HG03064 (cell line): ENCODE results near the gene POLR2L.
A peak's percentile ranks its signal among the peaks of the same experiment; 100 is the strongest.

Source experiments
- ATAC-seq: cut with Tn5 transposase; IDR thresholded peaks from one replicate; pipeline ENCODE4 v1.9.1; 2021; ENCODE audit warnings: low read depth; ENCODE audit not compliant: unreplicated experiment

The POLR2L gene

DNA sequence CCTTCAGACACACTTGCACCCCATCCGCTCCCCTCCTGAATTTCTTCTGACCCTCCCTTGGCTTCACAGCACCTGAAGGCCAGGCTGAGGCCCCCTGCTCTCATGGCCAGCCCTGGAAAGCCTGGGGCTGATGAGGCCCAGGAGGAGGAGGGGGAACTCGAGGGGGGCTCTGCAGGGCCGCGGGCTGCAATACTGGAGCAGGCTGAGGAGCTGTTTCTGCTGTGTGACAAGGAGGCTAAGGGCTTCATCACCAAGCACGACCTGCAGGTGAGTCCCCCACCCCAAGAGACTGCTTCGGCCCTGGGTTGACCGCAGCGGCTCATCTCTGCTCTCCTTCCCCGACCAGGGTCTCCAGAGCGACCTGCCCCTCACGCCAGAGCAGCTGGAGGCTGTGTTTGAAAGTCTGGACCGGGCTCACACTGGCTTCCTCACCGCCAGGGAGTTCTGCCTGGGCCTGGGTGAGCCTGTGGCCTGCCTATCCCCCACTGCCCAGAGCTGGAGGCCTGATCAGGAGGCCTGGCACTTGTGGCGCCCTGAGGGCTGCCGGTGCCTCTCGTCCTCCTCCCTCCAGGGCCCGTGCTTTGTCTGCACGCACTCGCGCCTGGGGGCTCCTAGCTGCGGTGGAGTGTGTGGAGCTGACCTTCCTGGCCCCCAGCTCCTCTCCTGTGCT lies 13.7 kb downstream of the POLR2L start:
- ATAC-seq = no peak

DNA sequence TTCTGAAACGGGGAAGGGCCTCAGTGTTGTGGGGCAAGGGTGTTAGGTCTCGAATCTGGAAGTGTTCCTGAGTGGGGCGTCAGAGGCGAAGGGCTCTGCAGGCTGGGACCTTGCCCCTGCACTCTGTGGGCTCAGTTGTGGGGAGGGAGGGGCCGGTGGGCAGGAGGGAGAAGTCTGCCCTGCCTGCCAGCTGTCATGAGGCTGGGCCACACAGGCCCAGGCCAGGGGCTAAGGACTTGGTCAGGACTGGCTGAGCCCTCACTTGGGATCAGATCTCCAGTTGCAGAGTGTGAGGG lies 14.5 kb downstream of the POLR2L start, which contains the start of gene CRACR2B:
Gene CRACR2B, plus strand, starts transcription at position 23 of the 296 bp plus-strand sequence. CDS start 689 bp downstream, outside the sequence.
- no peak for ATAC-seq

DNA sequence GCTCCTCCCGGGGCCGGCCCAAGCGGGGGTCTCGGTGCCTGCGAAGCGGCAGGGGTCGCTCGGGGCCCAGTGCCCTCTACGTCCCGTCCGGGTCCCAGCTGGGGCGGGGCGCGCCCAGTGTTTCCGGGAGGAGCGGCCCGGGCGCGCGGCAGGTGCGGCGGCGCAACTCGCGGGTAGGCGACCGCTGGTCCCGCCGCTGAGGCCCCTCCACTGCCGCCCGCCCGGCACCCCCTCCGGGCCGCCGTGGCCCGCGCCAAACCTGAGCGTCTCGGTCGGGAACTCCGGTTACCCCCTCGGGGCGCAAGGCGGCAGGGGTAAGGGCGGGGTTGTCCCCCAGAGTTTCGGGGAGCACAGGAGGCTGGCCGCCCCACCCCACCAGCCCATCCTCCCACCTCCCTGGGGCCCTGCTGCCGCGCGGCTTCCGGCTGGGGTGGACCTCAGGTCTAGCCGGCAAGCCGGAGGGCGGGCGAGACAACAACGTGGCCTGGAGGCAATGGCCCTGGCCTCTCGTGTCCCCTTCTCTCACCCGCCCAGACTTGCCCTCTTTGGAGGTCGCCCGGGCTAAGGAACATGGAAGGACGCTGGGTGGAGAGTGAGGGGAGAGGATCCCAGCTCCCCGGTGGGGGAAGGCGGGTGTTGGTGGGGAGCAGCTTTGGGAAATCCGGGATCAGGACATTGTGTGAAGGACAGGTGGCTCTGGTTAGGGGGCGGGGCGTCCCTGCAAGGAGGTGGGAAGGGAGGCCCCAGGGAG lies 15.0 kb downstream of the POLR2L start:
- peak; percentile 37 for ATAC-seq

DNA sequence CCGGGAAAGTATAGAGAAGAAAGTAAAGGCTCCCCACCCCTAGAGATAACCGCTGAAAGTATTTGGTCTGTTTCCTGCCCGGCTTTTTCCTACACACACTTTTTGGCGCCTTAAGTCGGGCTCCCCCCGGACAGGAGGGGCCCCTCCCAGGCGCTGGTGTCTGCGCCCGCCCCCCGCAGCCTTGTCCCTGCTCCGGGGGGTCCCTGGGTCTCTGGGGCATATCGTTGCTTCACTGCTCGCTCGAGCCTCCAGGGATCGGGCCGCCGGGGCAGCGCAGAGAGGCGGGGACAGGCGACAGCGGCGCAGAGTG lies 15.5 kb downstream of the POLR2L start:
- no peak for ATAC-seq

DNA sequence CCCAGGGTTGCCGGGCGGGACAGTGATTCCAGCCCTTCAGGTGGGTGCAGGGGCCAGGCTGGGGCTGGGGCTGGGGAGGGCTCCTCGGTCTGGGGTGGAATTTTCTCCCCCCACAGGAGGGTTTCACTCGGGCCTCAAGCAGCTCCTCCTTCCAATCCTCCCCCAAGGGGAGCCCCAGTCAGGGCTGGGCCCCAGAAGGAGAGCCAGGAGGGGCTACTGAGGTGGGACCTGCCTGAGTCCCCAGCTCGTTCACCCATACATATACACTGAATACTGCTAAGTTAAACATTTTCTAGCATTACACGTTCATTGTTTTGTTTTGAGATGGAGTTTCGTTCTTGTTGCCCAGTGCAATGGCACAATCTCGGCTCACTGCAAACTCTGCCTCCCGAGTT lies 16.1 kb downstream of the POLR2L start:
- ATAC-seq = no peak

DNA sequence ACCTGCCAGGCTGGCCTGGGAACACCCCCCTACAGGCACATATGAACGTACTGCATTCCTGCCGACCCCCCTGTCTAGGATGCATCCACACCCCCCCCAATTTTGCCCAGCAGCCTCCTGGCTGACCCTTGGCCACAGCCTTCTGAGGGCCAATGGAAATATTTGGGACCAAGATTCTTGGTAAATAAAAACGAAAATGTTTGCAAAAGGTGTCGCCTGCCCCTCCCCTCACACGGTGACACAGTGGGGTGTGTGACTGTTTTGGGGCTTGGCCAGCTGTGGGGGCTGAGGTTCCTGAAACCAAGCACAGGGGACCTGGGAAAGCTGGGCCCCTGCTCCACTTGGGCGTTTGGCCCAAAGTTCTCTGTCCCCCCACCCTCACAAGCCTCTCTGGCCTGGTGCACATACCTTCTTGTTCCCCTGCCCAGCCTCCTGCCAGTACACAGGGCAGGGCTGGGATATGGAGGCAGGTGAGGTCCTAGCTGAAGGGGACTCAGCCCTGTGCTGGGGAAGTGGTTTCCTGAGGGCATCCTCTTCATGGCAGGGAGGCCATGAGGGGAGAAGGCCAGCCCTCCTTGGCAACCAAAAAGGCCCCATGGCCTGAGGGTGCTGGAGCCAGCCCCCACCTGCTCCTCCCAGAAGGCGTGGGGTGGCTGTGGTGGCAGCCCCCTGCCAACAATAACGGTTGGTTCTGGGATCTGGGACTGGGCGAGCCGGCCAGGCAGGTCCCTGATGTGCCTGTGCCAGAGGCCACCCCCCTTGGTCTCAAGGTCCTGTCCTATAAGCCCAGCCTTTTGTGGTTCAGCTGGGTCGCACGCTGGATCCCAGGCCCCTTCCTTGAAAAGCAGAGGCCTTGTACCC lies 16.7 kb downstream of the POLR2L start:
- no peak for ATAC-seq

DNA sequence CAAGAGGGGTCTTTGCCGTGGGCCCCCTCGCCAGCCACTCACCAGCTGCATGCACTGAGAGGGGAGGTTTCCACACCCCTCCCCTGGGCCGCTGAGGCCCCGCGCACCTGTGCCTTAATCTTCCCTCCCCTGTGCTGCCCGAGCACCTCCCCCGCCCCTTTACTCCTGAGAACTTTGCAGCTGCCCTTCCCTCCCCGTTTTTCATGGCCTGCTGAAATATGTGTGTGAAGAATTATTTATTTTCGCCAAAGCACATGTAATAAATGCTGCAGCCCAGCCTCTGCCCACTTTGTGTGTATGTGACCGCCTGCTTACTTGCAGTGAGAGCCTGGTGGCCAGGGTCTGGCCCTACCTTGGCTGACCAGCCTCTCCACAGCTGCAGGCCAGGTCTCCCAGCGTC lies 17.4 kb downstream of the POLR2L start:
- ATAC-seq = no peak

DNA sequence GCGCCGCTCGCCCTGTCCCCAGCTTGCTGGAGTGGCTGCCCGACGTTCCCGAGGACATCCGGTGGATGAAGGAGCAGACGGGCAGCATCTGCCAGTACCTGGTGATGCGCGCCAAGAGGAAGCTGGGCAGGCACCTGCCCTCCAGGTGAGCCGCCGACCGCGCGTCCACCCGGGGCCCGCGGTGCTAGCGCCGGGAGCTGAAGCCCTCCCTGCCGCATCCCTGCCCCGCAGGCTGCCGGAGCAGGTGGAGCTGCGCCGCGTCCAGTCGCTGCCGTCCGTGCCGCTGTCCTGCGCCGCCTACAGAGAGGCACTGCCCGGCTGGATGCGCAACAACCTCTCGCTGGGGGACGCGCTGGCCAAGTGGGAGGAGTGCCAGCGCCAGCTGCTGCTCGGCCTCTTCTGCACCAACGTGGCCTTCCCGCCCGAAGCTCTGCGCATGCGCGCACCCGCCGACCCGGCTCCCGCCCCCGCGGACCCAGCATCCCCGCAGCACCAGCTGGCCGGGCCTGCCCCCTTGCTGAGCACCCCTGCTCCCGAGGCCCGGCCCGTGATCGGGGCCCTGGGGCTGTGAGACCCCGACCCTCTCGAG lies 17.9 kb downstream of the POLR2L start:
- no peak for ATAC-seq

DNA sequence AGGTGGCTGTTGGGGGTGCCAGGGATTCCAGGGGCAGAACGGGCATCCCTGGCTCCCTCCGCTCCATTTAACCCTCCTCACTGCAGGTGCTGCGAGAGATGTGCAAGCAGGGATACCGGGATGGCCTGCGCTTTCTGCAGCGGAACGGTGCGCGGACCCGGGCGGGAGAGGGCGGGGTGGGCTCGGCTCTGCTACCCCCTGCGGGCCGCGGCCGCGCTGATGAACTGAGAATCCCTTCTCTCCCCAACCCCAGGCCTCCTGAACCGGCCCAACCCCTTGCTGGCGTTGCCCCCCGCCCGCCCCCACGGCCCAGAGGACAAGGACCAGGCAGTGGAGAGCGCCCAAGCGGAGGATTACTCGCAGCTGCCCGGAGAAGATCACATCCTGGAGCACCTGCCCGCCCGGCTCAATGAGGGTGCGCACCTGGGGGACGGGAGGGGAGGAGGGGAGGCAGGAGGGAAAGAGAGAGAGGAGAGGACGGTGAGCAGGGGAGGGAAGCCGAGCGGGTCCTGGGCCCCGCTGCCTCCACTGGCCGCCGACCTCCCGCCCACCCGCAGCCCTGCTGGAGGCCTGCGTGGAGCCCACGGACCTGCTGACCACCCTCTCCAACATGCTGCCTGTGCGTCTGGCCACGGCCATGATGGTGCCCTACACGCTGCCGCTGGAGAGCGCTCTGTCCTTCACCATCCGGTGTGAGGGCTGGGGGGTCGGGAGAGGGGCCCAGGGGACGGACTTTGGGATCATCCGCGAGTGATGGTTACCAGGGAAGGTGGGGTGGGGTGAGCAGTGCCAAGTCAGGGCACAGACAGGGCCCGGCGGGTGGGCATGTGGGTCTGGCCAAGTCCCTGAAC lies 18.7 kb downstream of the POLR2L start:
- ATAC-seq = no peak

DNA sequence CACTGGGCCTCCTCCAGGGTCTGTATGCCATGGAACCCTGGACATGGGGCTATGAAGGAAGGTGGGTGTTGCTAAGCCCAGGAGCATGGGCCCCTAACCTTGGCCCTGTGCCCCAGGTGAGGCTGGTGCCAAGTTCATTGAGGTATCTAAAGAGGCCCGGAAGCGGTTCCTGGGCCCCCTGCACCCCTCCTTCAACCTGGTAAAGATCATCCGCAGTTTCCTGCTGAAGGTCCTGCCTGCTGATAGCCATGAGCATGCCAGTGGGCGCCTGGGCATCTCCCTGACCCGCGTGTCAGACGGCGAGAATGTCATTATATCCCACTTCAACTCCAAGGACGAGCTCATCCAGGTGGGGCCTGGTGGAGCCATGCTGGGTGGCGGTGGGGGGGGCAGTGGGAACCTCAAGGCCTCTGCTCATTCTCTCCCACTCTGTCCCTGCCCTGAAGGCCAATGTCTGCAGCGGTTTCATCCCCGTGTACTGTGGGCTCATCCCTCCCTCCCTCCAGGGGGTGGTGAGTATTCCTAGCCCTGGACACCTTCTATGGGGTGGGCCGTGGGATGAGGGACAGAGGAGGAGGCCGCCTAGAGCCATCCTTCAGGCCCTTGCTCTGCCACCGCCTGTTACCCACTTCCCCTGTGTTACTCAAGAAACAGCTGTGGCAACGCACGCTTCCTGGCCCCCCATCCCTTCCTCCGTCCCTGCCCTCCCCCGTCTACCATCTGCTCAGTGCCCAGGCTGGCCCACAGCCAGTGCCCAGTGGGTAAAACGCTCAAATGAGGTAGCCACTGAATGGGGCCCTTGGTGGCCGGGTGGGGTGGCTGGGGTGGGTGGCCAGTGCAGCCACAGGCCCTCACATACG lies 20.6 kb downstream of the POLR2L start:
- ATAC-seq = no peak

DNA sequence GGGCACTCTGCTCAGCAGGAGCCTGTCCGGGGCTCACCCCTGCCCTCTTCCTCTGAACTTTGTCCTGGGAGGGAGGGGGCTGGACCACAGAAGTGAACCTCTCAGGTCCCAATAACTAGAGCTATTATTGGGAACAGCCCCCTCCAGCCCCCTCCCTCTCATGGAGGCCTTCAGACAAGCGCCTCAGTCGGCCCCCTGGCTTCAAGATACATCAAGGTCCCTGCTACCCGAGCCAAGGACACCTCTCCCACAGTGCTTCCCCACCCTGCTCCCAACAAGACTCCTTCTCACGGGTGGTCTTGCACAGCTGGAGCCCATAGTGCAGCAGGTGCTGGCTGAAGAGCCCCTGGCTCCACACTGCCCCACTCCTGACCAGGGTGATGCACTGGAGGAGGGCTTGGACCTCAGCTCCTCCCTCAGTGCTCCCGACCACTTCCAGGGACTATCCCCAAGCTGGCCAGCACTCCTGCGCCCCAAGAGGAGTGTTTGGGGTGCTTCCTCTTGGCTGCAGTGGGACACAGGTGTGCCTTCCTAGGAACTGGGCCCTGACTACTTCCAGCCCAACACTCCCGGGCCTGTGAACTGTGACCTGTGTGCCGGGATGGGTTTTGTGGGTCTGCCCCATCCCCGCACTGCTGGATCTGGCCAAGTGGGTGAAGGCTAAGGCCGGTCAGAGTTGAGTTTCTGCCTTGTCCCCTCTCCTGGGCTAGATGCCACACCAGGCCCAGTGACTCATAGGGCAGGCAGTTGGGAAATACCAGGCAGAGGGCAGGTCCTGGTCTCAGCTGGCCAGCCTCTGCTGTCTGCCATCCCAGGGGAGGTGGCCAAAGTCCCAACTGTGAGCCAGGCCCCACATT lies 21.4 kb downstream of the POLR2L start:
- no peak for ATAC-seq

DNA sequence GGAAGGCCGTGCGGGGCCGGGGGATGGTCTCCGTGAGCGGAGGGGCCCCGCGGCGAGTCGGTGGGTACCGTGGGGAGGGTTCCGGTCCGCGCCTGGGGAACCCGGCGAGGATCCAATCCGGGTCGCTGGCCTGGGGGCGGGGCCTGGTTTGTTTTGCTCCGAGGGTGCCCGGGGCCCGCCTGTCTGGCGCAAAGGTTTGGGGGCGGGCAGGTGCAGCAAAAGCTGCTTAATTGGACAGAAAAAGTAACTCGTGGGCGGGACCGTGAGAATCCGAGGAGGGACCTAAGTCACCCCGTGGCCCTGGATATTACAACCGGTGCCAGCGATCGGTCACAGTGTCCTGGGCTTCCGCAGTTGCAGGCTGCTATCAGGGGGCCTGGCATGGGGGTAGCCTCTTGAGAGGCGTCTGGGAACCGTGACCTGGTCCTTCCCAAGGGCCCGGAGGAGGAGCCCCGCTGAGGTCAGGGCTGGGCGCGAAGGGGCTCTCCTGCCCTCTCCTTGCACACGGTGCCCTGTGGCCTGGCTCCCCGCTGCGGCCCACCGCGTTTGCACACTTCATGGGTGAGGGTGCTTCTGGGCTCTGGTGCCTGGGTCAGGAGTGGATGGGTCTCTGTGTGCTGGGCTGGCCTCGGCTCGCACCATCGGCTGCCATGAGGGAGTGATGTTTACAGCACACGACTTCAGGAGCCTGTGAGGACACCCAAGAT lies 22.2 kb downstream of the POLR2L start:
- peak; percentile 50 for ATAC-seq

DNA sequence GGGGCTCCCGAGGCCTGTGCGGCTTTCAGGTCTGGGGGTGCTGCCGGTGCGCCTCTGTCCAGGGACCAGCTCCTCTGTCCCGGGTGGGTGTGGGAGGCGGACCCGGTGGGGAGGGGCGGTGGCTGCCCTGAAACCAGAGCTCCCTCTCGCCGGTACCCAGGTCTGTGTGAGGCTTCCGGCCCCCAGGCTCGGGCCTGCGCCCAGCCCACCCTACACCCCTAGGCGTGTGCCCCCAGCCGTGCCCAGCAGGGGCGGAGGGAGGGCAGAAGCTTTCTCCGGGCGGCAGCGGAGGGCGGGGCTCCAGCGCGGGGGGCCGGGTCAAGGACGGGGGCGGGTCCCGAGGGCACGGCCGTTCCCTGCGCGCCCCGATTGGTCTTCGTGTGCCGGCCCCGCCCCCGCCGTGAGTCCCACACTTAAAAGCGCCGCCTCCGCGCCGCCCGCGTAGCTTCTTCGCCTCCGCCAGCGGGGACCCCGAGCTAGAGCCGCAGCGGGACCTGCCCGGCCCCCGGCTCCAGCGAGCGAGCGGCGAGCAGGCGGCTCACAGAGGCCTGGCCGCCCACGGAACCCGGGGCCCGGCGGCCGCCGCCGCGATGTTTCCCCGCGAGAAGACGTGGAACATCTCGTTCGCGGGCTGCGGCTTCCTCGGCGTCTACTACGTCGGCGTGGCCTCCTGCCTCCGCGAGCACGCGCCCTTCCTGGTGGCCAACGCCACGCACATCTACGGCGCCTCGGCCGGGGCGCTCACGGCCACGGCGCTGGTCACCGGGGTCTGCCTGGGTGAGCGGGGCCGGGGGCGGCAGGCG lies 23.0 kb downstream of the POLR2L start:
- peak; percentile 51 for ATAC-seq

DNA sequence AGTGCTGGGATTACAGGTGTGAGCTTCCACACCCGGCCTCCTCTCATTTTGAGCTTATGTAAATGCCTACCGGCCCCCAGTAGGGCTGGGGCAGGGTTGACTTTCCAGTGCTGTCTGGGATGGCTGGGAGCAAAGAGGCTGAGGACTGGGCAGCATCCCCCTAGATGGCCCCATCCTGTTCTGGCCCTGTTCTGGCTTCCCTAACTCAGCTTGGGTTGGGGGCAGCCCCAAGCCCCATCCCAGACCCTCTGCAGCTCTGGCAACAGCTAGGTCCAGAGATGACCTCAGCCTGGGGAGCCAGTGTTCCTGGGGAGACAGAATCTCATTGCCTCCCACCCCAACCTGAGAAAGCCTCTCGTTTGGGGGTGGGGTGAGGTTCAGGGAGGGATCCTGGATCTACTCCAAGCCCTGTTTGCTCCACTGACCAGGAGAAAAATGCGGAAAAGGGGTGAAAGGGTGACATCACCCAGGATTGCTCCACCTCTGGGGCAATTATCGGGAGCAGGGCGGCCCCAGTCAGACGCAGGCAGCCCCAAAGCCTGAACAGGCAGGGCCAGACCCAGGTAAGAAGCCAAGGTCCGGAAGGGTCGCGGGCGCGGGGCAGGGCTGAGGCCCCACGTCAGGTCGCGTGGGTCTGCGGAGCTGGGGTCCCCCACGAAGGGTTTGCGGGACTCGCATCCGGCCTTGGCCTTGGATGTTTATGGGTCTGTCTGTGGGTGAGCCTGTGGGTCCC lies 23.8 kb downstream of the POLR2L start, which contains the start of gene PNPLA2:
Gene PNPLA2, plus strand, starts transcription at position 519 of the 733 bp plus-strand sequence. CDS start 805 bp downstream, outside the sequence.
- ATAC-seq = no peak

DNA sequence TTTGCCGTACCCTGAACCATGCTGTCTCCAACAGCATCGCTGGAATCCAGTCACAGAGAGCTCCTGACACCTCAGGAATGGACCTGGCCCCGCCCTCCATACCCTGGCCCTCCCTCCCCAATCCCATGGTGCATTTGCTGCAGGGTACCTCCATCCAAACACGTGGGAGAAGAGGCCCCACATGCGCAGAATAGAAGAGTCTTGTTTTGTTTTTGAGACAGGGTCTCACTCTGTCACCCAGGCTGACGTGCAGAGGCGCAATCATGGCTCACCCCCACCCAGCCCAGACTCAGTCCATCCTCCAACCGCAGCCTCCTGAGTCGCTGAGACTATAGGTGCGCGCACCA lies 25.9 kb downstream of the POLR2L start:
- no peak for ATAC-seq

DNA sequence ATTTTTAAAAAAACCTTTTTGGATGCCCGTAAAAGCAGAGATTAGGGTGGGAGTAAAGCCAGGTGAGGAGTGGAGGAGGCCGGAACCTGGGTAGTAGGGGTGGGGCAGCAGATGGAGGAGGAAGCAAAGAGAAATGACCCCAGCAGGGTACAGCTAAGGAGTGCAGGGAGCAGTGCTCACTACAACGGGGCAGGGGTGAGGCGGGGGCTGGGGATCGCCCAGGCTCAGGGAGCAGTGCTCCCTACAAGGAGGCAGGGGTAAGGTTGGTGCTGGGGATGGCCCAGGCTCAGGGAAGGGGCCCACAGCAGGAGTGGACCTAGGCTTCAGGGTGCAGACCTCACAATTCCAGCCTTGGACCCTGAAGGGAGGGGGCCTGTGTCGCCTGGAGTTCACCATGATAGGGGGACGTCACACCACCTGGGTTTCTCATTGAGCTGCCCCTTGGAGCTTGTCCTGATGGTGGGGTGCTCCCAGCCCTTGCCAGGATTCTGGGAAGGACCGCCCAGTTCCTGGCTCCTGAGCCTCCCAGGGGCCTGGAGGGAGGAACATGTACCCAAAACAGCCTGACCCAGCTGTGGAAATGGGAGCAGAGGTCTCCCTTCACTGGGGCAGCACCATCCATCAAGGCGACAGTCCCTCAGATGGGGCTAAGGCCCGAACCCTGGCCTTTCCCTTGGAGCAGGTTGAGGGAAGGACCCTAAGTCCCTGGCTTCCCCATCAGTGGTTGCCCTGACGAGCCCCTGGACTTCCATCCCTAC lies 26.5 kb downstream of the POLR2L start:
- no peak for ATAC-seq
